NCI-H748 treated with DMSO at 0.1 percent for 48 hours (cell line): Measurements from ENCODE around the gene MECR.
A peak's percentile ranks its signal among the peaks of the same experiment; 100 is the strongest.

ENCODE experiments used
- DNase-seq: peaks from one replicate; lab custom pipeline; 2025; lab: John Stamatoyannopoulos, UW

MECR gene

GRCh38 chr1:29230553-29231378, at the start of gene MECR:
MECR (minus strand) TSS chr1:29230934; CDS start chr1:29230906, 28 bp downstream.
- peak; percentile 68 for DNase-seq

- DNase-seq: no peak
These were observed 49.2 kb upstream of the MECR start for GRCh38 chr1:29279951-29280391.

GRCh38 chr1:29279406-29279805, 48.7 kb upstream of the MECR start:
- no peak for DNase-seq

GRCh38 chr1:29278124-29278523, 47.4 kb upstream of the MECR start:
- DNase-seq: no peak

GRCh38 chr1:29275435-29275834, 44.7 kb upstream of the MECR start:
- no peak for DNase-seq

- no peak for DNase-seq
These were observed 41.6 kb upstream of the MECR start for GRCh38 chr1:29272147-29272907.

- no peak for DNase-seq
These were observed 41.0 kb upstream of the MECR start for GRCh38 chr1:29271724-29272123.

GRCh38 chr1:29270929-29271521, 40.3 kb upstream of the MECR start:
- DNase-seq: no peak

- DNase-seq: no peak
These were observed 38.6 kb upstream of the MECR start for GRCh38 chr1:29269382-29269781.

- DNase-seq: no peak
These were observed 36.8 kb upstream of the MECR start for GRCh38 chr1:29267321-29268070.

- DNase-seq: no peak
These were observed 36.2 kb upstream of the MECR start for GRCh38 chr1:29266912-29267311.

GRCh38 chr1:29264773-29265389, 34.1 kb upstream of the MECR start:
- DNase-seq: no peak

- no peak for DNase-seq
These were observed 29.8 kb upstream of the MECR start for GRCh38 chr1:29260531-29260930.

GRCh38 chr1:29259802-29260441, 29.2 kb upstream of the MECR start:
- no peak for DNase-seq

- DNase-seq: no peak
These were observed 28.5 kb upstream of the MECR start for GRCh38 chr1:29258976-29259801.

GRCh38 chr1:29258189-29258975, 27.6 kb upstream of the MECR start:
- DNase-seq: no peak

GRCh38 chr1:29256979-29257804, 26.5 kb upstream of the MECR start:
- no peak for DNase-seq

GRCh38 chr1:29256394-29256793, 25.7 kb upstream of the MECR start:
- DNase-seq: no peak
